NT2/D1 (cell line): ENCODE measurements around the gene HPN.
"Not testable (repeated sequence)": the region's sequence is repeated elsewhere in the genome, so short reads cannot be mapped to it uniquely, and the experiment has no call there.

Experiments
- DNase-seq: peaks from one replicate; pipeline ENCODE4 v3.0.0-alpha.2; 2011; ENCODE audit warnings: low read depth, low spot score
- H3K27me3 ChIP-seq: 2 replicates; pipeline ENCODE4 v1.6.0; 2011; ENCODE audit warnings: mild to moderate bottlenecking; ENCODE audit not compliant: insufficient read length, insufficient read depth
- H3K36me3 ChIP-seq: 2 replicates; pipeline ENCODE4 v1.6.1; 2011; ENCODE audit warnings: mild to moderate bottlenecking, low read length, mixed read lengths; ENCODE audit not compliant: insufficient read depth, insufficient read length
- H3K4me1 ChIP-seq: 2 replicates; pipeline ENCODE4 v1.5.1; 2011; ENCODE audit not compliant: insufficient read depth, insufficient read length
- H3K4me3 ChIP-seq: 2 replicates; pipeline ENCODE4 v1.5.1; 2011; ENCODE audit warnings: low read depth; ENCODE audit not compliant: insufficient read length
- H3K9ac ChIP-seq: 2 replicates; pipeline ENCODE4 v1.6.0; 2011; ENCODE audit warnings: low read depth; ENCODE audit not compliant: insufficient read length
- H3K9me3 ChIP-seq: 2 replicates; pipeline ENCODE4 v1.5.1; 2011; ENCODE audit warnings: mild to moderate bottlenecking, low read length; ENCODE audit not compliant: insufficient read depth
- SUZ12 ChIP-seq: IDR thresholded peaks from 2 replicates; pipeline ENCODE4 v1.6.1; 2011; ENCODE audit not compliant: insufficient read length, insufficient read depth; ENCODE audit errors: extremely low read depth
- YY1 ChIP-seq: IDR thresholded peaks from 2 replicates; pipeline ENCODE4 v1.6.1; 2011; ENCODE audit not compliant: insufficient read length, insufficient read depth
- ZNF274 ChIP-seq: IDR thresholded peaks from 2 replicates; pipeline ENCODE4 v1.6.1; 2011; ENCODE audit warnings: mild to moderate bottlenecking, low read depth, low read length

The HPN gene

DNA sequence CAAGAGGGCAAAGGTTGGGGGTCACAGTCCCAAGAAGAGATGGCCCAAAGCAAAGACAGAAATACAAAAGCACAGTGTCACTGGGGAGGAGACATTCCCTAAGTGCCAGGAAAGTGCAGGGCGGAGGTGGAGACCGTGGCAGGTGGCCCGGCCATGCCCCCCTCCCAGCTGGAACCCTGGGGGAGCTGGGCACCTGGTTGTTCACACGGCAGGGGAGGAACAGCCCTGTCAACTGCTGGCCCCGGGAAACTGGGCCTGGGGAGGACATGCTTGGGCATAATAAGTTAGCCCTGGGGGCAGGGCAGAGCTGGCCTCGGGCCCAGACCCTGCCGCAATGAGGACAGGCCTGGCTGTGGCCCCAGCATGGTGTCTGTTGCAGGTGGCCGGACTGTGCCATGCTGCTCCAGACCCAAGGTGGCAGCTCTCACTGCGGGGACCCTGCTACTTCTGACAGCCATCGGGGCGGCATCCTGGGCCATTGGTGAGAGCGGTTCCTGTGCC lies 7.4 kb downstream of the HPN start:
- Histone ChIP-seq H3K9me3 (no peaks in the 10 kb centered on the region), H3K36me3 (no peaks in the 10 kb centered on the region), H3K4me3 (no peak overlapping the region), H3K9ac (no peak overlapping the region), H3K4me1 (peaks cover 7% of the 10 kb centered on the region), H3K27me3 (no peaks in the 10 kb centered on the region)
- TF ChIP-seq SUZ12: no peak
- no peak for TF ChIP-seq YY1
- TF ChIP-seq ZNF274: no peak
- no peak for DNase-seq

DNA sequence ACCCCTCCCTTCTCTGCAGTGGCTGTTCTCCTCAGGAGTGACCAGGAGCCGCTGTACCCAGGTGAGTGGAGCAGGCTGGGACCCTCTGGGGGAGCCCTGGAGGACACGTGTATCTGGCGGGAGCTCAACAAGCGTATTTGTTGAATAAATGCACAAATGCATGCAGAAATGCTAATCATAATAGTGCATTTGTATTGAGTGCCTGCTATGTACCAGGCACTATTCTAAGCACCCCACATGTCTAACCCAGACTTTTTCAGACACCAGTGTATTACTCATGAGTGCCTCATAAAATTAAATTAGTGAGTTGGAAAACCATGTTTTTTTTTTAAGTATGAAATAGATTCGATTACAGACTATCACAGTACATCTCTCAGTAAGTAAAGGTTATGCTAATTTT lies 7.9 kb downstream of the HPN start:
- H3K9me3 ChIP-seq: no peaks in the 10 kb centered on the region
- TF ChIP-seq ZNF274: no peak
- no peak for TF ChIP-seq SUZ12
- no peak for TF ChIP-seq YY1
- no peak for DNase-seq

DNA sequence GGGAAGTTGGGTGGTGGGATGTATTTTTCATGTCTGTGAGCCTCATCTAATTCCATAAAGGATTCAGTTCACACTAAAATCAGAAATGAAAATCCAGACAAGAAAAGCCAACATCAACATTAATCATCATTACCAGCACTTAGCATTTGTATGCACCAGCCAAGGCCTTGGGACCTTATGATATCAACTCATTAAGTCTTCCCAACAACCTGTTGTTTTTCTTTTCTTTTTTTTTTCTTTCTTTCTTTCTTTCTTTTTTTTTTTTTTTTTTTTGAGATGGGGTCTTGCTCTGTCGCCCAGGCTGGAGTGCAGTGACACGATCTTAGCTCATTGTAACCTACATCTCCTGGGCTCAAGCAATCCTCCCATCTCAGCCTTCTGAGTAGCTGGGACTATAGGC lies 9.1 kb downstream of the HPN start:
- H3K4me1 ChIP-seq, H3K27me3 ChIP-seq, H3K4me3 ChIP-seq, DNase-seq, H3K36me3 ChIP-seq, H3K9me3 ChIP-seq, H3K9ac ChIP-seq: not testable (repeated sequence)

More for the DNA sequence above, 7.9 kb downstream of the HPN start:
- no peaks in the 10 kb centered on the region for H3K27me3 ChIP-seq
- H3K9ac ChIP-seq: no peak overlapping the region
- no peaks in the 10 kb centered on the region for H3K36me3 ChIP-seq
- H3K4me1 ChIP-seq: peaks cover 7% of the 10 kb centered on the region
- no peak overlapping the region for H3K4me3 ChIP-seq

DNA sequence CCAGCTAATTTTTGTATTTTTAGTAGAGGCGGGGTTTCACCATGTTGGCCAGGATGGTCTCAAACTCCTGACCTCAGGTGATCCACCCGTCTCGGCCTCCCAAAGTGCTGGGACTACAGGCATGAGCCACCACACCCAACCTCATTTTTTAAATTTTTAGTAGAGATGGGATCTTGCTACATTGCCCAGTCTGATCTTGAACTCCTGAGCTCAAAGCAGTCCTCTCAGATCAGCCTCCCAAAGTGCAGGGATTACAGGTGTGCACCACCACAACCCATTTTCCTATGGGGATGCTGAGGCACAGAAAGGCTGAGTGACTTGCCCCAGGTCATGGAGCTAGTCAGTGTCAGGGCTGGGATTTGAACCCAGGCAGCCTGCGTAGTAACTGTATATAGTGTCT lies 9.7 kb downstream of the HPN start:
- H3K9ac ChIP-seq, DNase-seq, H3K27me3 ChIP-seq, H3K4me1 ChIP-seq, H3K36me3 ChIP-seq, H3K4me3 ChIP-seq, H3K9me3 ChIP-seq: not testable (repeated sequence)

DNA sequence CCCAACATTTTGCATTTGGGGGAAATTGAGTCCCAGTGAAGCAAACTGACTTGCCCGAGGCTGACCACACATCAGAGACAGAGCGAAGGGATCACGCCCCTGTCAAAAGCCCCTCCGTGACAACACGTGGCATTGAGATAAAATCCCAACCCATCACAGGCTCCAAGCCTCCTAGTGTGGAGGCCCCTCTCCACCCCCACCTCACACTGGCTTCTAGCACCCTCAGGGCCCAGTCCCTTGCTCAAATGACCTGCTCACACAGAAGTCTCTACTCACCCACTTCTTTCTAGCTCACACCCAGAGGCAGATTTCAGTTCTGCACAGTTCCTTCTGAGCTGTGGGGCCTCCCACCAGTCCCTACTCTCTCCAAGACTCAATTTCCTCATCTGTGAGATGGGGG lies 10.3 kb downstream of the HPN start:
- H3K4me1 ChIP-seq: peaks cover 7% of the 10 kb centered on the region
- H3K9me3 ChIP-seq: no peaks in the 10 kb centered on the region
- no peaks in the 10 kb centered on the region for H3K27me3 ChIP-seq
- no peaks in the 10 kb centered on the region for H3K36me3 ChIP-seq
- DNase-seq: no peak
- no peak overlapping the region for H3K9ac ChIP-seq
- TF ChIP-seq ZNF274: no peak
- no peak for TF ChIP-seq YY1
- no peak overlapping the region for H3K4me3 ChIP-seq

DNA sequence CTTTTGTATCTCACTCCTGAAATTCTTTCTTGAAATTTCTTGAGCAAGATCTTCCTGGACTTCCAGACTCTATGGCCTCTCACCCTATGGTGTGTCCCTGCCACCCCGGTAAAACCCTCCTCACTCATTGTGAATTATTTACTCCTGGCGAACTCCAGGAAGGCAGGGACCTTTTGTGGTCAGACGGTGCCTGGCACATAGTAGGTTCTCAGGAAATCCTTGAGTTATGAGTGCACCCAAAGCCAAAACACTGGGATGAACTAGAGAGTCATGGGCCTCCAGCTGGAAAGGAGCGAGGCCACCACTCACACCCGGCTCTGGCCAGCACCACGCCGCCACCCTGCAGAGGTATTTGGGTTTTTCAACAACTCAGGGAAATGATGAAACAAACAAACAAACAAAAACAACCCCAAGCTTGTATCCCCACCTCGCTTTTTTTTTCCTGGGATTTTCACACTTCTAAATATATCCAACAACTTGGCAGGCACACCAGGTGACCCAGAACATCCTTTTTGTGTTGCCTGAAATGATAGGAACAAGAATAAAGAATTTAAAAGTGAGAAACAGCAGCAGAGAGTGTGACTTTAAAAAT lies 11.2 kb downstream of the HPN start:
- TF ChIP-seq SUZ12 (no peak), ZNF274 (no peak), YY1 (no peak)

DNA sequence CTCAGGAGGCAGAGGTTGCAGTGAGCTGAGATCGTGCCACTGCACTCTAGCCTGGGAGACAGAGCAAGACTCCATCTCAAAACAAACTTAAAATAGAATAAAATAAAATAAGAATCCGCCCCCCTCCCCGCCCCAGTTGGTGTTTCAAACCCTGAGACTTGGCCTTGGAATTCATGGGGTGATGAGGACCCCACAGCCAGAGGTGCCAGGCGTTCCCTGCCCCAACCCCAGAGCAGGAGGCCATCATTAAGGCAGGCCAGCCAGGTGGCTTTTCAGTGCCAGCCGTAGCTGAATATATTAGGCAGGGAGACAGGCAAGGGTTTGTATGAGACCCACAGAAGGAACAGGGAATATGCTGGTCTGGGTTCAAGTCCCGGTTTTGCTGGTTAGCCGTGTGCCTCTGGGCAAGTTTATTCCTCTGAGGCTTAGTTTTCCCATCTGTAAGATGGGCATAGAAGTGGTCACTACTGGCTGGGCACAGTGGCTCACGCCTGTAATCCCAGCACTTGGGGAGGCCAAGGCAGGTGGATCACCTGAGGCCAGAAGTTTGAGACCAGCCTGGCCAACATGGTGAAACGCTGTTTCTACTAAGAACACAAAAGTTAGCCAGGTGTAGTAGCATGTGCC lies 12.3 kb downstream of the HPN start:
- H3K9me3 ChIP-seq: no peaks in the 10 kb centered on the region

More for the DNA sequence above, 11.2 kb downstream of the HPN start:
- Histone ChIP-seq H3K9me3 (no peaks in the 10 kb centered on the region), H3K4me1 (peaks cover 7% of the 10 kb centered on the region), H3K9ac (no peak overlapping the region), H3K27me3 (no peaks in the 10 kb centered on the region), H3K4me3 (no peak overlapping the region), H3K36me3 (no peaks in the 10 kb centered on the region)
- DNase-seq: no peak

More for the DNA sequence above, 12.3 kb downstream of the HPN start:
- no peak for DNase-seq
- Histone ChIP-seq H3K9ac (no peak overlapping the region), H3K27me3 (no peaks in the 10 kb centered on the region), H3K4me3 (no peak overlapping the region), H3K36me3 (no peaks in the 10 kb centered on the region), H3K4me1 (peaks cover 7% of the 10 kb centered on the region)
- no peak for TF ChIP-seq SUZ12
- TF ChIP-seq YY1: no peak
- no peak for TF ChIP-seq ZNF274
